NB4 (cell line): ENCODE measurements around the gene HS6ST3.

ENCODE experiments used
- DNase-seq: peaks from one replicate; pipeline ENCODE4 v3.0.0; 2010; ENCODE audit warnings: low read depth
- H3K4me3 ChIP-seq: one replicate; pipeline ENCODE4 v1.5.1; 2011; ENCODE audit warnings: mild to moderate bottlenecking, low read depth, low read length, moderate library complexity
- CTCF ChIP-seq: IDR thresholded peaks from one replicate; pipeline ENCODE4 v1.5.1; 2012; ENCODE audit warnings: low read depth, low read length
- MYC ChIP-seq: IDR thresholded peaks from 2 replicates; pipeline ENCODE4 v1.6.1; 2011; ENCODE audit warnings: low read depth, low read length
- POLR2A ChIP-seq: IDR thresholded peaks from 2 replicates; pipeline ENCODE4 v1.6.1; 2011; ENCODE audit warnings: mild to moderate bottlenecking; ENCODE audit not compliant: insufficient read length; ENCODE audit errors: extremely low read depth
- TF ChIP-seq, protein P1 (sequence below): IDR thresholded peaks from 2 replicates; pipeline ENCODE4 v1.6.1; 2011; ENCODE audit warnings: low read depth, low read length

The HS6ST3 gene

DNA sequence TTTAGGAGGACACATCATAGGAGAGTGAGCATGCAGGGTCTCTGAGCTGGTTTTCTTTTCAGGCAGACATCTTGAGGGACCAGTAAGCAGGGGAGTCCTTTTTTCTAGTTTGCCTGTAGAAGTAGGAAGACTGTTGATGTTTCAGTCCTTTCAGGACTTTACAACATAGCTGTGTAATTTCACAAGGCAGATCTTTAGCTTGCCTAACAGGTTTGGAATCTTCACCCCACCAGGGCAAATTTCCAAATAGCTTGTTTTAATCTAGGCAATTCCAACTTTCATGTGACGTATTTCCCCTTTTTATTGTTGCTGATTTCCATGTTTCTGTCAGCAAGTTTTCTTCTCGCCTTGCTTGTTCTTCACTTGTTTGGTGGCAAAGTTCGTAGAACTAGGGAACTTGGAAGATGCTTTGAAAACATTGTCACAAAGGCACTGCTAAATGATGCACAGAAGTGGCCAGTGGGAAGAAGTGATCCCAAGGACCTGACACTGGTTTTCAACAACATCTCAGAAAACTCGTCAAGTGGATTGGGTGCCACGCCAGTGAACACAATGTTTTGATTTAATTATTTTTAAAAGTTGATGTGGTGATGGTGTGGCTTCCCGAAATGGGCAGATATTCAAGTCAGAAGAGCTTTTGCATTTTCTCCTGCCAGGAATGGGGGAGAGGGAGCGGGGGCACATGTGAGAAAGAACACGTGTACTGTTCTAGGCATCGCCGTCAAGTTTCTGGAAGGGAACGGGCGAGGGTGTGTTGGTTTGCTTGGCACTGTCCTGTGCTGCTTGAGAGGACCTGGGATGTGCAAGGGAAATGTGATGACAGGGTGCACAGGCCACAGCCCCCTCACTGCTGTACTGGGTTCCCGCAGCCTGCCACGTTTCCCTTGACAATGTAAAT lies 485.8 kb downstream of the HS6ST3 start:
- TF ChIP-seq, protein P1, sequence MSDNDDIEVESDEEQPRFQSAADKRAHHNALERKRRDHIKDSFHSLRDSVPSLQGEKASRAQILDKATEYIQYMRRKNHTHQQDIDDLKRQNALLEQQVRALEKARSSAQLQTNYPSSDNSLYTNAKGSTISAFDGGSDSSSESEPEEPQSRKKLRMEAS = no peak
- no peak for TF ChIP-seq MYC
- TF ChIP-seq CTCF = no peak
- TF ChIP-seq POLR2A = no peak
- no peak for DNase-seq
- H3K4me3 ChIP-seq = no peak overlapping the region

DNA sequence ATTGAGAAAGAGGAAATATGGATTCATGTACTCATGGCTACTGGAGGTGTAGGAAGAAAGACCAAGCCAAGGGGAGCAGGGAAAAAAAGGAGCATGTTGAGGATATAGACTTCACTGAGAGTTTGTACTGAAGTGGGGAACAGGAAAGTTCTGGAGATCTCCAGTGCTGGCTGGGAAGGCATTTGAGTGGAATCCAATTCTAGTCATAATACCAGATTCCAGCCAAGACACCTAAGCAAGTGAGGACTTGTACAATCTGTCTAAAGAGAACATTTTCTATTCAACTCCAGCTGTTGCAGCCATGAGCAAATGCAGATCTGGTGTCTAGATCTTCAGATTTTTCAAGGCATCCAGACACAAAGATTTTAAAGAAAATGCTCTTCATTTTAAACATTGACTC lies 491.8 kb downstream of the HS6ST3 start:
- no peak for DNase-seq
- TF ChIP-seq POLR2A = no peak
- TF ChIP-seq, protein P1 = no peak
- H3K4me3 ChIP-seq = no peak overlapping the region

DNA sequence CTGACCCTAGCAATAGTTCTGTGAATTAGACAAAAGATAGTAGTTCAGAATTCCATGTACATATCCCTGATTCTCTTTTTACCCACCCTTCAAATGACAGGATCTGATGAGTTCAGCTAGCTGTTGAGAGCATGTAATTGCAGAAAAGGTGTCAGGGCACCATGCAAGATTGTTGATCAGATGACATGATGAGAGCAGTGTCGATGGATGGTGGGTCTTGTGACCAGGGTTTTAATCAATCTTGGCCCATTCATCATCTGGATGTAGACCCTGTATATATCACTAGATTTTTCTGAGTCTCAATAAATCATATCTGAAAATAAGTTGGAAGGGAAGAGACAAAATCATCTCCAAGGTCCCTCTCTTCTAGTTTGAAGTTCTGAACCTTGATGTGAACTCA lies 525.3 kb downstream of the HS6ST3 start:
- DNase-seq = no peak
- no peak overlapping the region for H3K4me3 ChIP-seq
- TF ChIP-seq, protein P1 = no peak
- TF ChIP-seq POLR2A (no peak), CTCF (no peak), MYC (no peak)

- DNase-seq = no peak
- TF ChIP-seq, protein P1 = no peak
- TF ChIP-seq POLR2A (no peak), MYC (no peak), CTCF (no peak)
Measured at GRCh38 chr13:96617528-96617927, 527.6 kb downstream of the HS6ST3 start.

DNA sequence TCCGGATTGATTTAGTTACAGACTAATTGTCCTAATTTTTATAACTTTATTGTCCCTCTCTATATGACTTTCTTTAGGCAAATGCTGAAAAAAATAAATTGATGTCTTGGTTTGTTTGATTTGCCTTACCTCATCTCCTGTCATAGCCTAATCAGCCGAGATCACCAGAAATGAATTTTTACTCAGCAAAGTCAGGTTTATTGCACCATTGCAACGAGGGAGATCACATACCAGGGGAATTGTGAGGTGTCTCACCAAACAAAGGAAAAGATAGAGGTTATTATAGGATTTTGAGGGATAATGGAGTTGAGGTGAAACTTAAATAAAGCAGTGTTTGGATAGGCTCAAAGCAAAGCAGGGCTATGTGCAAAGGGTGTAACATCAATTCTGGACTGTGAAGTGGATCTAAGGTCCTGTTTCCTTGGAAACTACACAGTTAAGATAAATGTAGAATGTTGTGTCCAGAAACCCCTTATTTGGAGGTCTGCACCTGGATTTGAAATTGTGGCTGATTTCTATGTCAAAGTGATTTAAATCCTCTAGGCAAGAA lies 531.8 kb downstream of the HS6ST3 start:
- TF ChIP-seq, protein P1 = no peak
- no peak for TF ChIP-seq CTCF
- no peak for TF ChIP-seq MYC
- TF ChIP-seq POLR2A = no peak
- H3K4me3 ChIP-seq = no peak overlapping the region
- no peak for DNase-seq

More at GRCh38 chr13:96617528-96617927, 527.6 kb downstream of the HS6ST3 start:
- no peak overlapping the region for H3K4me3 ChIP-seq

GRCh38 chr13:96629331-96629730 lies 539.4 kb downstream of the HS6ST3 start:
- no peak for DNase-seq
- no peak for TF ChIP-seq CTCF
- no peak for TF ChIP-seq MYC
- no peak for TF ChIP-seq POLR2A
- TF ChIP-seq, protein P1 = no peak
- H3K4me3 ChIP-seq = no peak overlapping the region
